ENCODE results near the gene NUP205.

NUP205 gene

DNA sequence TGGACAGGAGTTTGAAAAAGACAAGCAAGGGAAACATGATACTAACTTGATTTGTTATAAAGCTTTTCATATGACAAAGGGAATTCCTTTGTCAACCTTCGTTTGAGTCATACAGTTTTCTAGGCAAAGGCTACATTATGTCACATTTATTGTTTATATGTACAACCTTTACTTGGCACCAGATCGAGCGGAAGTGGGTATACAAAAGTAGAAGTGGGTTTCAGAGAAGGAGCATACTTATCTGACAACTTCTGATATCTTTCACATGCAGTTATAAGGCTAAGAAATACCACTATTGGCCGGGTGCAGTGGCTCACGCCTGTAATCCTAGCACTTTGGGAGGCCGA lies 115.6 kb downstream of the NUP205 start:
- no peak overlapping the region for H4K91ac ChIP-seq (ENCODE audit: low read depth, low read length, poor library complexity)
- peaks cover 3% of the 10 kb centered on the region for H3K79me1 ChIP-seq (ENCODE audit: low read depth, low read length)
- H2AFZ ChIP-seq (ENCODE audit: low read length) = no peak overlapping the region
- no peak overlapping the region for H2BK12ac ChIP-seq (ENCODE audit: low read length)
- no peak overlapping the region for H2AK5ac ChIP-seq (ENCODE audit: low read depth, low read length)
- no peak overlapping the region for H3K4me3 ChIP-seq (ENCODE audit: low read length in 2 of 2)
- no CpG with 5 or more reads among the region's 6 CpGs for WGBS, 2 donors (ENCODE audit: extremely low coverage in 2 of 2, insufficient read length in 2 of 2, insufficient replicate concordance in 1 of 2)
- H2BK120ac ChIP-seq (ENCODE audit: low read depth, low read length) = no peak overlapping the region
- H3K27ac ChIP-seq (replicated peaks; ENCODE audit: low read length) = no peak overlapping the region
- H3K4me1 ChIP-seq (ENCODE audit: control insufficient read depth in 2 of 2, insufficient read depth in 1 of 2, low read depth in 1 of 2, low read length in 2 of 2) = no peaks in the 10 kb centered on the region
- H2BK5ac ChIP-seq (ENCODE audit: low read length) = no peak overlapping the region
- H2BK15ac ChIP-seq (ENCODE audit: low read length) = no peak overlapping the region
- DNase-seq (ENCODE audit: low spot score) = no peak
- no peak overlapping the region for H3K9ac ChIP-seq (ENCODE audit: low read depth, low read length, poor library complexity)
- H3K4ac ChIP-seq (ENCODE audit: low read length) = no peak overlapping the region
- no peak overlapping the region for H3K4me2 ChIP-seq (ENCODE audit: insufficient read depth, low read length, poor library complexity, severe bottlenecking)
- H3K18ac ChIP-seq (ENCODE audit: low read length) = no peak overlapping the region
- H4K8ac ChIP-seq (ENCODE audit: low read depth, low read length) = no peak overlapping the region
- peaks cover 5 to 55% of the 10 kb centered on the region in 2 donors for H3K36me3 ChIP-seq (replicated peaks in 1 of 2; ENCODE audit: control insufficient read depth in 2 of 2, insufficient read depth in 2 of 2, low read length in 2 of 2)
- H3K14ac ChIP-seq (ENCODE audit: low read length) = no peak overlapping the region
- H3K27me3 ChIP-seq (ENCODE audit: control insufficient read depth in 3 of 3, insufficient read depth in 3 of 3, low read depth in 1 of 3, low read length in 3 of 3) = no peaks in the 10 kb centered on the region
- peaks cover 2 to 9% of the 10 kb centered on the region in 2 donors for H3K9me3 ChIP-seq (replicated peaks in 1 of 2; ENCODE audit: control insufficient read depth in 2 of 2, insufficient read depth in 1 of 2, low read depth in 1 of 2, low read length in 2 of 2)
- no peak overlapping the region for H3K23ac ChIP-seq (ENCODE audit: low read depth, low read length, poor library complexity)

DNA sequence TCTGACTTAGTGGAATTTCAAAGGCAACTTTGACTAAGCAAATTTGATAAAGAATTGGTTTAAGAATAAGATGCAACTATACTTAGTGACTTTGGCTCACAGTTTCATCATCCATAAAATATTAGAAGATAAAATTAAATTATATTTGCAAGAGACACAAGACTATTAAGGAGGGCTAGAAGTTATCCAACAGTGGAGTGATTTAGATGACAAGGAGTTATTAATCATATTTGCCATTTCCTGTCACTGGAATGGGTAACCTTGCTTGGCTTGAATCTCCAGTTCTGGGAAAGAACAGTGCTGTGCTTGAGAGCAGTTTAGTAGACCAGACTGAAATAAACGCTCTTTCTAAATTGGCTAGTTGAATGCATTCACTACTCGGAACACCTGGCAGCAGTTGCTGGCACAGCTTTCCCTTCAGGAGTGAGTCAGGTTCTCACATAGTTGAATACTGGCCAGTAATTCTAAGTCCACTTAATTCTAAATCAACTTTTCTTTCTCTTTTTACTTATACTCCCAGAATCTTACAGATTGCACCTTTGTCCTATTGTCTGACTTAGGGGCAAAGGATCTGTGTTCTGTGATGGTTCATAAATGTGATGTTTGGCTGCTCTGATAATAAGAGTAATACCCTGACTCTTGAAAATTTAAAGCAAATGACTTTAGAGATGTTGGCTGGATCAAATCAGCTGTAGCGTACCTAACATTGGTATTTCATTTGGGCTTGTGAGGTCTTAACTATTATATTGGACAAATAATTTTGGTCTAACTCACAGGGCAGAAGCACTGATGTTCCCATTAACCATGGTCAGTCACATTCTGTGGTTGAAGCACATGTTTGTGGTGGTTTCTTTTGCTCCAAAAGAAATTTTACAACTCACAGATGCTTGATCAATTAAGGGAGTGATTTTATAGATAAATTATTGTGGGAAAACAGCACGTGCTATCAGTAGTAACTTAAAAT lies 121.2 kb downstream of the NUP205 start:
- DNase-seq (ENCODE audit: low spot score) = no peak
- Histone ChIP-seq H3K27me3 (ENCODE audit: control insufficient read depth in 3 of 3, insufficient read depth in 3 of 3, low read depth in 1 of 3, low read length in 3 of 3) (no peaks in the 10 kb centered on the region), H3K27ac (replicated peaks; ENCODE audit: low read length) (no peak overlapping the region), H3K4me2 (ENCODE audit: insufficient read depth, low read length, poor library complexity, severe bottlenecking) (no peak overlapping the region), H2AFZ (ENCODE audit: low read length) (no peak overlapping the region), H3K79me1 (ENCODE audit: low read depth, low read length) (peaks cover under 1% of the 10 kb centered on the region), H3K18ac (ENCODE audit: low read length) (no peak overlapping the region), H2BK5ac (ENCODE audit: low read length) (no peak overlapping the region), H3K4me1 (ENCODE audit: control insufficient read depth in 2 of 2, insufficient read depth in 1 of 2, low read depth in 1 of 2, low read length in 2 of 2) (no peaks in the 10 kb centered on the region), H4K91ac (ENCODE audit: low read depth, low read length, poor library complexity) (no peak overlapping the region), H3K14ac (ENCODE audit: low read length) (no peak overlapping the region), H3K9me3 (replicated peaks in 1 of 2; ENCODE audit: control insufficient read depth in 2 of 2, insufficient read depth in 1 of 2, low read depth in 1 of 2, low read length in 2 of 2) (no peaks in the 10 kb centered on the region), H4K8ac (ENCODE audit: low read depth, low read length) (no peak overlapping the region), H3K23ac (ENCODE audit: low read depth, low read length, poor library complexity) (no peak overlapping the region), H2BK120ac (ENCODE audit: low read depth, low read length) (no peak overlapping the region), H3K9ac (ENCODE audit: low read depth, low read length, poor library complexity) (no peak overlapping the region), H3K36me3 (replicated peaks in 1 of 2; ENCODE audit: control insufficient read depth in 2 of 2, insufficient read depth in 2 of 2, low read length in 2 of 2) (peaks cover 9 to 85% of the 10 kb centered on the region in 2 donors), H3K4me3 (ENCODE audit: low read length in 2 of 2) (no peak overlapping the region), H2AK5ac (ENCODE audit: low read depth, low read length) (no peak overlapping the region), H3K4ac (ENCODE audit: low read length) (no peak overlapping the region), H2BK15ac (ENCODE audit: low read length) (no peak overlapping the region), H2BK12ac (ENCODE audit: low read length) (no peak overlapping the region)
- no CpG with 5 or more reads among the region's 4 CpGs for WGBS, 2 donors (ENCODE audit: extremely low coverage in 2 of 2, insufficient read length in 2 of 2, insufficient replicate concordance in 1 of 2)

DNA sequence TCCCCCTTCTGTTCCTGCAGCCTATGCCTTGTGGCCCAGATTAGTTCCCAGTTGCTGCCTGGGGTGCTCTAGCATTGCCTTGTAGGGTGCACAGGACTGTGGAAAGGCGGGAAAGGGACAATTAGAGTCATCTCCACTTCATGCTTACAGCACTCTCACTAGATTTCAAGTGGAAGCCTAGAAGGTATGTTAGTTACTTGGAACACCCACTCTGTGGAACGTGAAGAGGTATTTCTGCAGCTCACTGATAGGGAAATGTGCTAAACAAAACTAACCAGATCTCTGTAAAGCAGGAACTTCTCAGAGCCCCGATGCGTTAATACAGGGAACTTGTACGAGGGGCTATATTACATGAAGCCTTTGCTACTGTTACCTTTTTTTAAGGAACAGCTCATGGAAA lies 124.0 kb downstream of the NUP205 start:
- Histone ChIP-seq H3K79me1 (ENCODE audit: low read depth, low read length) (peaks cover 4% of the 10 kb centered on the region), H2AFZ (ENCODE audit: low read length) (no peak overlapping the region), H3K9me3 (replicated peaks in 1 of 2; ENCODE audit: control insufficient read depth in 2 of 2, insufficient read depth in 1 of 2, low read depth in 1 of 2, low read length in 2 of 2) (no peaks in the 10 kb centered on the region), H3K14ac (ENCODE audit: low read length) (no peak overlapping the region), H3K4me2 (ENCODE audit: insufficient read depth, low read length, poor library complexity, severe bottlenecking) (no peak overlapping the region), H4K91ac (ENCODE audit: low read depth, low read length, poor library complexity) (no peak overlapping the region), H2AK5ac (ENCODE audit: low read depth, low read length) (no peak overlapping the region), H4K8ac (ENCODE audit: low read depth, low read length) (no peak overlapping the region), H3K9ac (ENCODE audit: low read depth, low read length, poor library complexity) (no peak overlapping the region), H3K27me3 (ENCODE audit: control insufficient read depth in 3 of 3, insufficient read depth in 3 of 3, low read depth in 1 of 3, low read length in 3 of 3) (no peaks in the 10 kb centered on the region), H2BK15ac (ENCODE audit: low read length) (no peak overlapping the region), H3K18ac (ENCODE audit: low read length) (no peak overlapping the region), H2BK12ac (ENCODE audit: low read length) (no peak overlapping the region), H3K36me3 (replicated peaks in 1 of 2; ENCODE audit: control insufficient read depth in 2 of 2, insufficient read depth in 2 of 2, low read length in 2 of 2) (peaks cover 9 to 62% of the 10 kb centered on the region in 2 donors), H2BK5ac (ENCODE audit: low read length) (no peak overlapping the region), H3K23ac (ENCODE audit: low read depth, low read length, poor library complexity) (no peak overlapping the region), H3K4ac (ENCODE audit: low read length) (no peak overlapping the region), H2BK120ac (ENCODE audit: low read depth, low read length) (no peak overlapping the region), H3K4me1 (ENCODE audit: control insufficient read depth in 2 of 2, insufficient read depth in 1 of 2, low read depth in 1 of 2, low read length in 2 of 2) (no peaks in the 10 kb centered on the region), H3K4me3 (ENCODE audit: low read length in 2 of 2) (no peak overlapping the region), H3K27ac (replicated peaks; ENCODE audit: low read length) (no peak overlapping the region)
- WGBS, 2 donors (ENCODE audit: extremely low coverage in 2 of 2, insufficient read length in 2 of 2, insufficient replicate concordance in 1 of 2) = no CpG with 5 or more reads among the region's 5 CpGs
- no peak for DNase-seq (ENCODE audit: low spot score)

DNA sequence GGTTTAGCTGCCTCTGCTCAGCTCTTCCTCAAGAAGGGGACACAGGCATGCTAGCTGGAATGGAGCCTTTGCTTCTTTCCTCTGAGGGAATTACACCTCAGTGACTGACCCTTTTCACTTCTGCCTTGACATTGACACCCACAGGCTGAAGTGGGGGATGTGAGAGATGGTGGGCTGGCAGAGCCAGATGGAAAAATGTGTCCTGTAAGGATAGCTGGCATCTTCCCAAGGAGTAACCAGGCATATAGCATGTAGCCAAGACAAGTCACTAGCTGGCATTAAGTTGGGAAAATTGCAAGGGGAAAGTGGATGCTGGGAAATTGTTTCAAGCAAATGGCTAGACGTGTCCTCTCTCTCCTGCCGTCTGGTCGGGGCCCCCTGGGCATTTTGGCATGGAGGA lies 124.5 kb downstream of the NUP205 start:
- no peak overlapping the region for H3K23ac ChIP-seq (ENCODE audit: low read depth, low read length, poor library complexity)
- H3K4me3 ChIP-seq (ENCODE audit: low read length in 2 of 2) = no peak overlapping the region
- no peak overlapping the region for H2BK12ac ChIP-seq (ENCODE audit: low read length)
- no peaks in the 10 kb centered on the region for H3K4me1 ChIP-seq (ENCODE audit: control insufficient read depth in 2 of 2, insufficient read depth in 1 of 2, low read depth in 1 of 2, low read length in 2 of 2)
- no peak overlapping the region for H3K14ac ChIP-seq (ENCODE audit: low read length)
- H3K79me1 ChIP-seq (ENCODE audit: low read depth, low read length) = peaks cover 4% of the 10 kb centered on the region
- no peaks in the 10 kb centered on the region for H3K27me3 ChIP-seq (ENCODE audit: control insufficient read depth in 3 of 3, insufficient read depth in 3 of 3, low read depth in 1 of 3, low read length in 3 of 3)
- no peak overlapping the region for H2AFZ ChIP-seq (ENCODE audit: low read length)
- H2BK15ac ChIP-seq (ENCODE audit: low read length) = no peak overlapping the region
- no peak overlapping the region for H2BK5ac ChIP-seq (ENCODE audit: low read length)
- no peak for DNase-seq (ENCODE audit: low spot score)
- no peak overlapping the region for H3K4me2 ChIP-seq (ENCODE audit: insufficient read depth, low read length, poor library complexity, severe bottlenecking)
- no CpG with 5 or more reads among the region's 3 CpGs for WGBS, 2 donors (ENCODE audit: extremely low coverage in 2 of 2, insufficient read length in 2 of 2, insufficient replicate concordance in 1 of 2)
- H4K91ac ChIP-seq (ENCODE audit: low read depth, low read length, poor library complexity) = no peak overlapping the region
- no peak overlapping the region for H3K18ac ChIP-seq (ENCODE audit: low read length)
- no peak overlapping the region for H3K27ac ChIP-seq (replicated peaks; ENCODE audit: low read length)
- H3K4ac ChIP-seq (ENCODE audit: low read length) = no peak overlapping the region
- H3K9ac ChIP-seq (ENCODE audit: low read depth, low read length, poor library complexity) = no peak overlapping the region
- no peak overlapping the region for H2AK5ac ChIP-seq (ENCODE audit: low read depth, low read length)
- peaks cover 9 to 60% of the 10 kb centered on the region in 2 donors for H3K36me3 ChIP-seq (replicated peaks in 1 of 2; ENCODE audit: control insufficient read depth in 2 of 2, insufficient read depth in 2 of 2, low read length in 2 of 2)
- no peak overlapping the region for H2BK120ac ChIP-seq (ENCODE audit: low read depth, low read length)
- no peaks in the 10 kb centered on the region for H3K9me3 ChIP-seq (replicated peaks in 1 of 2; ENCODE audit: control insufficient read depth in 2 of 2, insufficient read depth in 1 of 2, low read depth in 1 of 2, low read length in 2 of 2)
- H4K8ac ChIP-seq (ENCODE audit: low read depth, low read length) = no peak overlapping the region

Measured in neuronal stem cell (in vitro differentiated cells).